Nephron (organoid): ENCODE measurements around the gene PRKRA.

Source experiments
- H3K27ac Mint-ChIP-seq, 3 experiments: 2 replicates each; pipeline ENCODE4 v1.8.0; 2020; ENCODE audit warnings: mixed read lengths in 3 of 3, mild to moderate bottlenecking in 2 of 3, moderate library complexity in 1 of 3
- H3K27me3 Mint-ChIP-seq: 2 replicates; pipeline ENCODE4 v1.8.0; 2021; ENCODE audit warnings: low read depth, mild to moderate bottlenecking, moderate library complexity, mixed read lengths
- H3K36me3 Mint-ChIP-seq: 2 replicates; pipeline ENCODE4 v1.8.0; 2020; ENCODE audit warnings: low read depth, mixed read lengths
- H3K4me1 Mint-ChIP-seq: 2 replicates; pipeline ENCODE4 v1.8.0; 2020; ENCODE audit warnings: mixed read lengths
- H3K4me3 Mint-ChIP-seq, 3 experiments: 2 replicates each; pipeline ENCODE4 v1.8.0; 2020; ENCODE audit warnings: mild to moderate bottlenecking in 3 of 3, mixed read lengths in 3 of 3, moderate library complexity in 2 of 3
- H3K9me3 Mint-ChIP-seq: 2 replicates; pipeline ENCODE4 v1.8.0; 2020; ENCODE audit warnings: mixed read lengths
- TF ChIP-seq, protein P1 (sequence below), 3 experiments: fragments of 200-600 bp; sonication (generic); IDR thresholded peaks; one replicate each; pipeline ENCODE4 v1.5.0; 2021; ENCODE audit warnings: antibody characterized with exemption in 3 of 3; ENCODE audit not compliant: unreplicated experiment in 3 of 3

Gene PRKRA

DNA sequence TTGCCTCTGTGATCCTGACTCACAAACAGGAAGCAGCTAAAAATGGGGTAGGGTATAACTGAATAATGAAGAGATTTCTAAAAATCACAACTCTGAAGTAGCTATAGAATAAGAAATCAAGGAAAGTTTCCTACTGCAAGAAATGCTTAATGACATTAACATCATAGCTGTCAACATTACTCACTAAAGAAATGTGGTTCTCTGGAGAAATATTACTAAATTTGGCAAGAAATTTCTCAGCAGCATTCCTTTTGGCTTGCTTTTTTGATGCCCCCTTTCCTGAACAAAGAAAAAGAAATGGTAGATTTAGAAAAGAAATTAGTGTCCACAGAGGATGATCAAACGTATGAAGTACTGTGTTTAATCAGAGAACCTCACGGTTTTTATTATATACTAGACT is 9.5 kb downstream of the PRKRA start:
- Mint-ChIP-seq H3K9me3 (no peaks in the 10 kb centered on the region), H3K4me1 (no peaks in the 10 kb centered on the region), H3K27ac (no peak overlapping the region), H3K36me3 (peaks cover 69% of the 10 kb centered on the region), H3K27me3 (no peaks in the 10 kb centered on the region), H3K4me3 (no peak overlapping the region)
- TF ChIP-seq, protein P1, sequence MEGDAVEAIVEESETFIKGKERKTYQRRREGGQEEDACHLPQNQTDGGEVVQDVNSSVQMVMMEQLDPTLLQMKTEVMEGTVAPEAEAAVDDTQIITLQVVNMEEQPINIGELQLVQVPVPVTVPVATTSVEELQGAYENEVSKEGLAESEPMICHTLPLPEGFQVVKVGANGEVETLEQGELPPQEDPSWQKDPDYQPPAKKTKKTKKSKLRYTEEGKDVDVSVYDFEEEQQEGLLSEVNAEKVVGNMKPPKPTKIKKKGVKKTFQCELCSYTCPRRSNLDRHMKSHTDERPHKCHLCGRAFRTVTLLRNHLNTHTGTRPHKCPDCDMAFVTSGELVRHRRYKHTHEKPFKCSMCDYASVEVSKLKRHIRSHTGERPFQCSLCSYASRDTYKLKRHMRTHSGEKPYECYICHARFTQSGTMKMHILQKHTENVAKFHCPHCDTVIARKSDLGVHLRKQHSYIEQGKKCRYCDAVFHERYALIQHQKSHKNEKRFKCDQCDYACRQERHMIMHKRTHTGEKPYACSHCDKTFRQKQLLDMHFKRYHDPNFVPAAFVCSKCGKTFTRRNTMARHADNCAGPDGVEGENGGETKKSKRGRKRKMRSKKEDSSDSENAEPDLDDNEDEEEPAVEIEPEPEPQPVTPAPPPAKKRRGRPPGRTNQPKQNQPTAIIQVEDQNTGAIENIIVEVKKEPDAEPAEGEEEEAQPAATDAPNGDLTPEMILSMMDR (IDR thresholded peaks at IDR 0.05; ENCODE audit: unreplicated experiment in 3 of 3), result no peak

DNA sequence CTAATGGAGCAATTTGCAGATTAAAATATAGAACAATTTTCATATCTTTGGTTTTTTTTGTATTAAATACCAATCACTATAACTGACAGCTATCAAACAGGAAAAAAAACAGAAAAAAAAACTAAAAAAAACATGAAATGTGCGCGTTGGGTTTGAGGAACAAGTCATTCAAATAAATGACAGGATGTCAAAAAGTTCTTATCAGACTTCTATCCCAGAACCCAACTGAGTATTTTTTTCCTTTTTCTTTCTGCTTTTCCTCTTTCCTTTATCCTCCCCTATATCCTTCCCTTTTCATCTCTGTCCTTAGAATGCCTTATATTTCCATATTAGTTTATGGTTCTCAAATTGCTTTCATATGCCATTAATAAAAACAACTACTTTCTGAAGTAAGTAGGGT is 14.3 kb downstream of the PRKRA start:
- no peaks in the 10 kb centered on the region for H3K4me1 Mint-ChIP-seq

DNA sequence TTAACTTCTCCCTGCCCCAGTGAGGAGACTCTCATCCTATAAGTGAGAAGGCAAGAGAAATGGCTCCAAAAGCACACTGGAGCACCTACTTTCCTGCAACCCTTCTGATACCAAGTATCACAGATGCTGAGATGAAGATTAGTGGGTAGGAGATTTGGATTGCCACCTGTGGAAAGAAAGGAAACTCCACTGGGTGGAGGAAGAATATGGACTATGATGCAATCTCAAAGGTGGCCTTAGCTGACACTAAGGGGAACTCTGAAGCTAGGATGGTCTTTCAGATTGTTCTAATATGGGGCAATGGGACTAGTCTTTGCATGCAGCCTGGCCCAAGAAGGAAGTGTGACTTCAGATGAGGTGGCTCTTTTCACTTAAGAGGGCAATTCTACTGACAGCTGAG is 21.6 kb downstream of the PRKRA start:
- TF ChIP-seq, protein P1 (IDR thresholded peaks at IDR 0.05; ENCODE audit: unreplicated experiment in 3 of 3), result no peak
- H3K27me3 Mint-ChIP-seq, result no peaks in the 10 kb centered on the region
- H3K4me3 Mint-ChIP-seq, result no peak overlapping the region
- H3K27ac Mint-ChIP-seq, result no peak overlapping the region
- H3K36me3 Mint-ChIP-seq, result peaks cover 93% of the 10 kb centered on the region
- no peaks in the 10 kb centered on the region for H3K4me1 Mint-ChIP-seq
- H3K9me3 Mint-ChIP-seq, result peaks cover 18% of the 10 kb centered on the region

More for the DNA sequence above, 14.3 kb downstream of the PRKRA start:
- Mint-ChIP-seq H3K4me3 (no peak overlapping the region), H3K36me3 (peaks cover 73% of the 10 kb centered on the region), H3K9me3 (no peaks in the 10 kb centered on the region), H3K27me3 (no peaks in the 10 kb centered on the region), H3K27ac (no peak overlapping the region)
- TF ChIP-seq, protein P1 (IDR thresholded peaks at IDR 0.05; ENCODE audit: unreplicated experiment in 3 of 3), result no peak

DNA sequence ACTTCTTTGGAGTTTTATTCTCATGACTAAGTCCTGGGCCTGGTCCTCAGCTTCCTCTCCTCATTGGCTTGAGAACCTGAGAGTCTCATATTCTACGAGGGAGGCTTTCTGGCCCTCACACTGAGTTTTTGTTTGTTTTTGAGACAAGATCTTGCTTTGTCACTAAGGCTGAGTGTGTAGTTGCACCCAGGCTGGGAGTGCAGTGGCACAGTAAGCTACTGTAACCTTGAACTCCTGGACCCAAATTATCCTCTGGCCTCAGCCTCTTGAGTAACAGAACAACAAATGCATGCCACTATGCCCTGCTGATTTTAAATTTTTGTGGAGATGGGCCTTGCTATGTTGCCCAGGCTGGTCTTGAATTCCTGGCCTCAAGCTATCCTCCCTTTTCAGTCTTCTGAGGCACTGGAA is 22.6 kb downstream of the PRKRA start:
- Mint-ChIP-seq H3K27me3 (no peaks in the 10 kb centered on the region), H3K4me3 (no peak overlapping the region), H3K27ac (no peak overlapping the region), H3K9me3 (peaks cover 23% of the 10 kb centered on the region), H3K4me1 (no peaks in the 10 kb centered on the region), H3K36me3 (peaks cover 94% of the 10 kb centered on the region)
- TF ChIP-seq, protein P1 (IDR thresholded peaks at IDR 0.05; ENCODE audit: unreplicated experiment in 3 of 3), result no peak

DNA sequence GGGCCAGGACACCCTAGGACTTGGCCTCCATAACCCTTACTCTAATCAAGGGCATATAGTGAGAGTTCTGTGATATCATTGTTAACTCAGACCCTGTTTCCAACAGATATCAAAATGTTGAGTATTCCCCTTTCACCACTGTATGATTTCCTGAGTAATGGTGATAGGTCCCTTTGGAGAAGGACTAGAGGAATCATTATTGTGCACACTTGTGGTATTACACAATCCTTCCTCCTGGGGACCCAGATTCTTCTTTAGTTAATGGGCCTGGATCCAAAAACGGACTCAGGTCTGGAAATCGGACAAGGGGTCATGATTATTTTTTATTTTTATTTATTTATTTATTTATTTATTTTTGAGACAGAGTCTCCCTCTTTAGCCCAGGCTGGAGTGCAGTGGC is 23.5 kb downstream of the PRKRA start:
- H3K4me1 Mint-ChIP-seq, result no peaks in the 10 kb centered on the region
- H3K27me3 Mint-ChIP-seq, result no peaks in the 10 kb centered on the region
- H3K4me3 Mint-ChIP-seq, result no peak overlapping the region
- H3K36me3 Mint-ChIP-seq, result peaks cover 92% of the 10 kb centered on the region
- no peak overlapping the region for H3K27ac Mint-ChIP-seq
- peaks cover 23% of the 10 kb centered on the region for H3K9me3 Mint-ChIP-seq
- TF ChIP-seq, protein P1 (IDR thresholded peaks at IDR 0.05; ENCODE audit: unreplicated experiment in 3 of 3), result no peak

DNA sequence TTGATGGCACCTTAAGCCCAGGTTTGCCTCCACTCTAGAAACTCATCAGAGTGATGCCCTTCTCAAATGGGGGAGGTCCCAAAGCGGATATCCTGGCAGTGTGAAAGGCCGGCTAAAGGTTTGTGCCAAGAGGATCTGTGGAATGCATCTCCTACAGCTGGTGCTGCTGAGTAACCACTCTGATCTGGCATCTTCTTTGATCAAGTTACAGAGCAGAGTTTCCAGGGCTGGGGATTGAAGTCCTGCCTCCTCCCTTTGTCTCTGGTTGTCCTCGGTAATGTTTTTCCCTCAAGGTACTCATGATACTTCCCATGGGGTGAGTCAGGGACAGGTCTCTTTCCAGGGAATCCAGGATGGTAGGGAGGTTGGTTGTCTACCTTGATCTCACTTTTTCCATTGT is 24.6 kb downstream of the PRKRA start:
- H3K4me1 Mint-ChIP-seq, result no peaks in the 10 kb centered on the region
- no peaks in the 10 kb centered on the region for H3K27me3 Mint-ChIP-seq
- H3K27ac Mint-ChIP-seq, result no peak overlapping the region
- H3K9me3 Mint-ChIP-seq, result peaks cover 23% of the 10 kb centered on the region
- H3K4me3 Mint-ChIP-seq, result no peak overlapping the region
- peaks cover 85% of the 10 kb centered on the region for H3K36me3 Mint-ChIP-seq
- TF ChIP-seq, protein P1 (IDR thresholded peaks at IDR 0.05; ENCODE audit: unreplicated experiment in 3 of 3), result no peak
